ENCODE measurements around the gene MCEE.
"Not testable (repeated sequence)": the region's sequence is repeated elsewhere in the genome, so short reads cannot be mapped to it uniquely, and the experiment has no call there.

MCEE gene

DNA sequence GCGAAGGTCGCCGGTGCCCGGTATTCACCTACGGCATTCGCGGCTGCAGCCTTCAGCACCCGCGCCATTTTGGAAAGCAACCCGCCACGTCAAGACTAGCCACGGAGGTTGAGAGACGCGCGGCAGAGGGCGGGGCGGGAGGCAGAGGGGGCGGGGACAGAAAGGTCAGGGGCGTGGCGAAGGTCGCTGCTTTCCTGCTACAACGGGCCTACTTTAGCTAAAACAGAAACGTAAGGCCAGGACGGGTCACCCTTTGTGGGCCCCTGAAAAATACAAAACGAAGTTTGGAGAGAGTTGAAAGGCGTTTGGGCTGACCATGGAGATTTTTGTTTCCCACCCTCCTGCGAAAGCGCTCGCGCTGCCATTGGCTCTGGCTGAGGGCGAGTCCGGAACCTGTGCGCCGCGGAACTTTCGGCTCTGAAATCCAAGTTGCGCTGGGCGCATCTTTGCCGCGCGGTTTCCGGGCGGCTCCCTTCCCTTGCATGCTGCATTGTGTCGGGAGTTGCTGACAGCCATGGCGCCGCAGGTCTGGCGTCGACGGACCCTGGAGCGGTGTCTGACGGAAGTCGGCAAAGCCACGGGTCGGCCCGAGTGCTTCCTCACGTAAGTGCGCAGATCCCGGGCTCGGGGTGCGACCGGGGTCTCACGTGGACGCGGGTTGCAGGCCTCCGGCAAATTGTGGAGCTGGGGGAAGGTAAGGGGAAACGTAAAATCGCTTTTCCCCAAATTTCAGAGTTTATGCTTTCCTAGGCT lies at the start of gene MCEE, which contains the start of gene MPHOSPH10:
Gene MCEE (minus strand): TSS at position 78 of the 753 bp plus-strand sequence. CDS start 10 bp downstream, at position 68.
Gene MPHOSPH10 (plus strand): TSS at position 483 of the 753 bp plus-strand sequence. CDS start 32 bp downstream, at position 515.
- DNase-seq = peak; percentile 93

DNA sequence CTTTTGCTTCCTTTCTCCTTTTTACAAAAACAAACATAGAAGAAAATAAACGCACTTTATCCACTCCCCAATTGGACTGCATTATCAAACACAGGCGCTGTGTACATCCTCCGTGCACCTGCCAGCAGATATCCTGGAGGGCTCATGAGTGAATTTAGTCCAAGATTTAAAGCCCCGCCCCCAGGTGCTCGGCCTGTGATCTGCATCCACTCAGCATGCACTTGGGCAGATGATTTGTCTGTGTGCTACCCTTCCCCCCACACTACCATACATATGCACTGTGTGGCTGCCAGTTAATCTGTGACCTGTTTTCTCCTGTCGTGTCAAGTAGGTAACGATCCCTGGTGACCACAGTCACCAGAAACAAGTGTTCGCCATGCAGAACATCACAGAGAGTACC lies 48.8 kb upstream of the MCEE start:
- DNase-seq = not testable (repeated sequence)

DNA sequence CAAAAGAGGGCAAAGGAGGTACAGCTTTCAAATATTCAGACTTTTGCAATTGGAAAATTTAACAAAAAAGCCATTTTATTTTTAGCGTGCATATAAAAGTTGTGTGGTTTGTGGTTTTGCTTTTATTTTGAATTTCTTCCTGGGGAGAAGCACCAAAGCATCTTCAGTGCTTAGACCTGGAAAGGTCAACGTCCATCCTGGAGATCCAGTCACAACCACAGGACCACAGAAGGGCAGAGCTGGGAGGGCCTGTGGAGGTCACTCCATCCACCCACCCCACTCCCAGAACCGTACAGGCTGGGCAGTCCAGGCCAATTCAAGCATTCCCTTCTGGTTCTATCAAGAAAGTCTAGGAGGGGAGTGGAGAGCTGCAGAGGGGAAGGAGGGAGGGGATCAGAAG lies 44.2 kb upstream of the MCEE start:
- DNase-seq = no peak

DNA sequence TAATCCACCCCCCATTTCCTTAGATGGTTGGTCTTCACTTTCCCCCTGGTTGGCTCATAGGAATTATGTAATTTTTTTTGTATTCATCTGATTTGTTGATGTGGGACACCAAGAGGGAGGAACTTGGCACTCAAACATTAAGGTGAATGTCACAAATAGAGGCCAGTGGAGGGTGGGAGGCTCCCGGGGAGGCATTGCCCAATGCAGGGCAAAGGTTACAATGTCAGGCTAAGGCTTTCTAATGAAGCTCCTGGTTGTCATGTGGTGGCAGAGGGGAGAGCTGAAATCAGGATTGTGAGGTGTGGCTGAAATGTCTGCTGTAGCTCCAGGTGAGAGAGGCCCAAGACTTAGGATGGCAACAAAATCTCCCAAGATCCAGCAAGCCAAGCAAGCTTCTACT lies 43.1 kb upstream of the MCEE start:
- DNase-seq = no peak

DNA sequence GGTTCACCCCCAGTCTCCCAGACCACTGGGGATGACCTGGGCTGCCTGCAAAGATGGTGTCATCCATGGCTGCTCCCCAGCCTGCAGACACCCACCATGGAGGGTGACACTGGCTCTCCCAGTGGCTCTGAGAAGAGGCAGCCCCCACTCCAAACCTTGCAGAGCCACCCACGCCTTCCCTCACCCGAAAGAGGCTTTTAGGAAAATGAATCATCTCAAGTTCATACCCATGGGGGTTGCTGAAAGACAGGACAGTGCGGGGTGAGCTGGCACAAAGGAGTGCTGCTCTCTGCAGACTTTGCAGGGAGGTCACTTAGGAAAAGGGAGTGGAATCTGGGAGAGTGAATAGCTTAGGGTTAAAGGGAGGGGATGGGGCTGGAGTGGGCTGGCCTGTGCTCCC lies 36.8 kb upstream of the MCEE start:
- DNase-seq = no peak

DNA sequence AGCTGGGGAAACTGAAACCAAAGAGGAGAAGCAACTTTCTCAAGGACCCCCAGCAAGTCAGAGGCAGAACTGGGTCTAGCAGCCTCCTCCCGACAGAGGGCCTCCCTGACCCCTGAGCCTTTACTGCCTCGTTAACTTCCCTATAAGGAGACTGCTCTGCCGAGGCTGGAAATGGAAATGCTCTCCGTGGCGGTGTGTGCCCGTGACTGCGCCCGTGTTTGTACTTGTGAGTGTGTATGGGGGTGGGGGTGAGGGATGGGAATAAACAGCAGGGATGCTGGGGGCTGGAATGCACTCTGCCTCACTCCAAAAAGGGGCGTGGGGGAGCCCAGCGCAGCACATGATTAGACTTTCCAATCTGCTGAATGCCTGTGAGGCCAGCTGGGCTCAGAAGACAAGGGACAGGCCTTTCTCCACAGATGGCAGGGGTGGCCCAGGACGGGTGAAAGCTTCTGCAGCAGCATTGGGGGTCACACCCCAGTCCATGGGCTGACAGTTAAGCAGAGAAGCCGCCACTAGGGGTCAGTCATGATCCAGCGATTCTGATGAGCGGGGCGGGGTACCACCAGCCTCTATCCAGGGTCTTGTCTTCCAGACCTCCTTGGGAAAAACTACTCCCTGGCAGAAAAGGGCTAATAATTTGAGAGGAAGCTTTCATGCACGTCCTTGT lies 27.2 kb upstream of the MCEE start:
- peak; percentile 63 for DNase-seq

DNA sequence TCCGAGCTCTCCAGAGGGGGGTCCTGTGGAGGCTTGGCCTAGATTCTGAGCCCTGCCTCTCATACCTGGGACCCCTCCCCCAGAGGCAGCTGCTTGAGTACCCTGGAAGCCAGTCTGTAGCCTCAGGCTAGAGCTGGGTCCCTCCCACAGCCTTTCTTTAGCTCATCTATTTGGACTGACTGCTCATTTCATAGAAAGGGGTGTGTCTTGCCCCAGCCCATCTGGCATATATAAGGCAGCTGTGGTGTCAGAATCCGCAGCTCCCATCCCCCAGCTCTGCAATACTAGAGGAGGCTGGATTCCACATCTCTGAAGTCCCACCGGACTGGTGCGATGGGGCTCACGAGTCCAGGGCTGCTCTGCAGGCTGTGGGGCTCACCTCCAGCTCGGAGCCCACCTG lies 26.5 kb upstream of the MCEE start:
- DNase-seq = no peak

DNA sequence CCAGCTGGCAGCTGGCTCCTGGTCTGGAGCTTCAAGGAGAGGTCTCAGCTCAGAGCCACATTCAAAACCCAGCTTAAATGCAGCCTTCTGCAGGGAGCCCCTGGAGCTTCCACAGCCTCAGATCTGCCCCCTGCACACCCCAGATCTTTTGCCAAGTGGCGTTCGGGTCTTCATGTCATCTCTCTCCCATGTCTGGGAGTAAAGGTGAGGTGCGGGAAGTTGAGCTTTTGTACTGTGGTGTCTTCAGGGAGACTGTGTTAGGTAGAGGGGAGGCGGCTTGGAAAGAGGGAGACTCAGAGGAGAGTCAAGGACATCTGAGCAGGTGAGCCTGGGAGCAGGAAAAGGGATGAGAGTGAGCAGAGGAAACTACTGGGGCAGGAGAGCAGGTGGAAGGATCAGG lies 25.8 kb upstream of the MCEE start:
- DNase-seq = no peak

DNA sequence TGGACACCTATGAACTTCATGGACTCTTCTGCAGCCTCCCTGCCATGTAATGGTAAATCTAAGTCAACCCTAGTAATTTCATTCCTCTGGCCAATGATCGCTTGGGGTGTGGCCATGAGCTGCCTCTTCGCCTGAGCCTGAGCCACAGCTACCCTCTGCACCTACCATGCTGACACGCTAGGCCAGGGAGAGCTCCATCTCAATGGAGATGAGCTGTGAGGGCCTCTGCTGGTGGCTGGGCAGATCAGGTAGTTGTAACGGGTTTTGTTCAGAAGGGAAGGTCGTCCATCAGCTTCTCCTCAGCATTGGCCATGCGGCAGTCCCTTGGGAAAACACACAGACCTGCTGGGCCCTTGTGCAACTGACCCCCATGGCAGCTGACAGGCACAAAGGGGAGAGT lies 24.8 kb upstream of the MCEE start:
- peak; percentile 37 for DNase-seq

DNA sequence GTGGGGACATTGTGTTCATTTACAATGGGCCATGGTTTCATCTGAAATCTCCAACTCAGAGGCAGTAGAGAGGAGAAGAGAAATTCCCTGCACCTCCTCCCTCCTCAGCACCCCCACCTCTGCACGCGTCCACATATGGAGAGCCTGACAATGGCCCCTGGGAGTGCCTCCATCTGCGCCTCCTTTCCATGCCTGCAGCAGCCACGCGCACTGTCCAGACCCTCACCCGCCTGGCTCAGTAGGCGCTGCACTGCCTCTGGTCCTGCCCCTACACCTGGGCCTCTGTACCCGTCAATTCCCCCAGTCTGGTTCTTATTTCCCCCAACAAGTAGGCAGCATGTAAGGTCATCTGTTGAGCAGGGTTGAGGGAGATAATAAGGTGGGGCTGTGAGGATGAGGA lies 24.2 kb upstream of the MCEE start:
- no peak for DNase-seq

DNA sequence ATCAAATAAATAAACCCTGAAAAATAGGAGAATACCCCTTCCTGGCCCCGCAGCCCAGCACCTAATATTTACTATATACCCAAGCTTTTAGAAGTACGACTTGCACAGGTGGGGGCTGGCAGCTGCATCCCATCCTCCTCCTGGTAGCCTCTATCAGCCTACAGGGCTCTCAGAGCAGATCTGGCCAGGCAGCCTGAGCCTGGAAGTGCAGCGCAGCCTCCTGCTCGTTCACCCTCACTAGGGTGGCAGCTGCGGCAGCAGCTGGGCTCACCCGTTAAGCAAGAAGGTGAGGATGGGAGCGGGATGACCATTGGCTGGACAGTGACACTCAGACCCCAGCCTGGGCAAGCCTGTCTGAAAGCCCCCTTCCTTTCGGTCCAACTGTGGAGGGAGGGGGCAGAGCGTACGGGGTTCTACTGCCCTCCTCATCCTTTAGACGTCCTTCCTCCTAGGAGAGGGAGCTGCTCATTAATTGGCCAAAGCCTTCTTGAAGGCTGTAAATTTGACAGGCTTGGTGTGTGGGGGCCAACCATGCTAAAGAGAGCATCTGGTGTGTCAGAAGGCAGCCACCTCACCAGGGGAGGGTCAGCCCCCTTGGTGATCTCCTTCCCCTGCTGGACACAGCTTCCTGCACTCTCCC lies 23.7 kb upstream of the MCEE start:
- no peak for DNase-seq

DNA sequence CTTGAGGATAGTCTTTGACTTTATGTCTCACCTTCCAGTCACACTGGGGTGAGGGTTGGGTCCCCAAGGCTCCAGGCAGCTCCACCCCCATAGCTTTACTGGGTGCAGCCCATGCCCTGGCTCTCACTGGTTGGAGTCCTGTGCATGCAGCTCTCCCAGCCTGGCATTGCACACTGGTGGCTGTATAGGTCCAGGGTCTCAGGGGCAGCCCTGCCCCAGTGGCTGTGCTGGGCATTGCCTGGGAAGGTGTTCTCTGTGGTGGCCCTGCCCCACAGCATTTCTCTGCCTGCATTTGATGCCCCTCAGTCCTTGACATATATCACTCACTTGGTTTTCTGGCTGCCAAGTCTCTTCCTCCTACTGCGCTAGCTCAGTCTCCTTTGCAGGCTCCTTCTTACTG lies 21.6 kb upstream of the MCEE start:
- no peak for DNase-seq

DNA sequence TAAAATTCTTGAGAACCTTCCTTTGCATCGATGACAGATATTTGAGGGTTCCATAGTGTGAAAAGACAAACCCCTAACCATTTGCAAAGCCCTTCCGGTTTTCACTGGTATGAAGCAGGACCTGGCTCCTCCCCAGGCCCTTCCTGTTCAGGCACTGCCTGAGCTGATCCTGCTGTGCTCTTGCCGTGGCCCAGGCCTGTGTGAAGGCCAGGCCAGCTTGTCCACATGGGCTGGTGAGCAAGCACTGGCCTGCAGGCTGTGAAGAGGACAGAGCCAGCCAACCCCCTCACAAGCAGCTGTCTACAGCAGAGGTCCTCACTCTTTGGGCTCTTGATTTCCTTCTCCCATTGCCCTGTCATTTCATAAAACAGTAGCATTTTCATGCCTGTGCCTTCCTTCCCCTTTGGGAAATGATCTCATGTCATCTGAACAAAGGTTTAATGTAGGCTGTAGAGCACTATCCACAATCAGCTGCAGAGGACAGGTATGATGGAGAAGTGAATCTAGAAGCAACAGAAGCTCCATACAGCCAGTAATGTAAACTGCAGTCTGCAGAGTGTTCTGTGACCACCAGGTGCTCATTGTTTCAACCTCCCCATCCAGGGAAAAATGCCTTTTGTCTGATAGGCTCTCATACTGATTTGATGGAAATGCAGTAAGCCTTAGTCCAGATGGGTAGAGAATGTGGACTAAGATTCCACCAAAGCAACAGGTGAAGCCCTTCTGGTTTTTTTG lies 20.2 kb upstream of the MCEE start:
- no peak for DNase-seq

DNA sequence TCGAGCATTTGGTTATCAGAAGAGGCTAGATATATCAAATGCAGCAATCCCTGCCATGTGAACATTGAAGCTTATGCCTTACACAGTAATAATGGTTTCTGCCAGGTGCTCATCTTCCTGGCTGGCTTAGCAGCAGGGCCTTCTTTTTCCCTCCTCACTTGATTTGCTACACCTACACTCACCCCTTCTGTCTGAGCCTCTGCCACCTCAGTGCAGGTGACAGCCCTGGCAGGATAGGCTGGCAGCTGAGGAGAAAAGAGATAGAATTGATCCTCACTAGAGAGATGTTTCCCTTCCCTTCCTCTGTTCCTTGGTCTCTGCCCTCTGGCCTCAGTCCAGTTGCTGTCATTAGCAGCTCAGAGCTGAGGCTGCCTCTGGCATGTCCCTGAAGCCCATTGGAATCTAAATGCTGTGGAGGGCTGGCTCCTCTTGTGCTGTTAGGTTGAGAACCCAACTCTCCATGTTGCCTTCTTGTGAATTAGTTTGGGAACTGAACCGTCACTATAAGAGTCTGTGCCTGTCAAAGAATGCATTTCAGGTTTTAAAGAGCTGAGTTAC lies 18.6 kb upstream of the MCEE start:
- no peak for DNase-seq

DNA sequence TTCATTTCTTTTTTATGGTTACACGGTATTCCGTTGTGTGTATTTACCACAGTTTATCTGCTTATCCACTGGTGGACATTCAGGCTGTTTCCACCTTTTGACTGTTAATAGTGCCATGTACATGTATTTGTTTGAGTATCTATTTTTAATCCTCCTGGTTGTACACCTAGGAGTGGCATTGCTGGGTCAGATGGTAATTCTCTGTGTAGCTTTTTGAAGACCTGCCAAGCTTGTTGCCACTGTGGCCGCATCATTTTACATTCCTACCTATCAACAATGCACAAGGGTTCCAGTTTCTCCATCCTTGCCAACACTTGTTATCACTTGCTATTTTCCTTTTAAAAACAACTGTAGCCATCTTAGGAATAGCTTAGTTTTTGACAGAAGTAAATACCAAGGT lies 13.8 kb upstream of the MCEE start:
- DNase-seq = no peak

DNA sequence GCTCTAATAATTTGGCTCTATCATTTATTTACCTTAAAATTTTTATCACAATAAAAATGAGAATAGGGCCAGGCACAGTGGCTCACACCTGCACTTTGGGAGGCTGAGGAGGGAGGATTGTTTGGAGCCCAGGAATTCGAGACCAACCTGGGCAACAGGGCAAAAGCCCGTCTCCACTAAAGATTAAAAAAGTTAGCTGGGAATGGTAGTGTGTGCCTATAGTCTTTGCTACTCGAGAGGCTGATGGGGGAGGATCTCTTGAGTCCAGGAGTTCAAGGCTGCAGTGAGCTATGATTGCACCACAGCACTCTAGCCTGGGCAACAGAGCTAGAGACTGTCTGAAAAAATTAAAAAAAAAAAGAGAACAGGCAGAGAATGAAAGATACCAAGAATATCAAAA lies 6.1 kb upstream of the MCEE start:
- DNase-seq = no peak

DNA sequence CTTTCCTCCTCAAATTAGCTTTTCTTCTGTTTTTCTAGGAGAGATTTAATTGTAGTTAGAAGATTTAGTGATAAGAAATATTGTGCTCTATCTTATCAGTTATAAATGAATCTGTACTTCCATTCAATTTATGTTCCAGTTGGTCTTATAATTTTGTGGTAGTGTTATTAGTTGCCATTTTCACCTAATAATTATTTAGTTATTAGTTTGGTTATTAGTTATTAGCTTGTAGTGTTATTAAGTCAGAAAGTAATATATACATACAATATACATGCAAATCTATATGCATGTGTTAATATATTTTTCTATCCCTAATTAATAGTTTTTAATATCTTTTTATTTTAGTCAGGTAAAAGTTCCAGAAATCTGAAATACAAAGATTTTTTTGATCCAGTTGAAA lies 3.6 kb upstream of the MCEE start:
- no peak for DNase-seq

DNA sequence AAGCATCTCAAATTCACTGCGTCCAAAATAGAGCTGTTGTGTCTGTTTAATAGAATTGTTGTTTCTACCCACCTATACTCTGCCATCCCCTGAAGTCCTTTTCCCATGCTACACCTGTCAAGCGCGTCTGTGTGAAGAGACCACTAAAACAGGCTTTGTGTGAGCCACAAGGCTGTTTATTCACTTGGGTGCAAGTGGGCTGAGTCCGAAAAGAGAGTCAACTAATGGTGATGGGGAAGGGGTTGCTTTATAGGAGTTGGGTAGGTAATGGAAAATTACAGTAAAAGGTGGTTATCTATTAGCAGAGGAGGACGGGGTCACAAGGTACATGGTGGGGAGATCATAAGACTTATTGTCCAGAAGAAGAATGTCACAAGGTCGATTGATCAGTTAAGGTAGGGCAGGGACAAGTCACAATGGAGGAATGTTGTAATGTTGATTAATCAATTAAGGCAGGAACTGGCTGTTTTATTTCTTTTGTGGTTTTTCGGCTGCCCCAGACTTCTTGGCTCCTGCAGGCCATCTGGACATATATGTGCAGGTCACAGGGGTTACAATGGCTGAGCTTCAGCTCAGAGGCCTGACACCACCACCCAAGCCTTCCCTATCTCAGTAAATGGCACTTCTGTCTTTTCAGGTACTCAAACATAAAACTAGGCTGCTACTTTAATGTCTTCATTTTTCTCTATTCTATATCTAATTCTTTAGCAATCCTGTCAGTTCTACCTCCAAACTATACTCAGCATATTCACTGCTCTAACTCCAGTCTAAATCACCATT lies 1.5 kb upstream of the MCEE start:
- not testable (repeated sequence) for DNase-seq

DNA sequence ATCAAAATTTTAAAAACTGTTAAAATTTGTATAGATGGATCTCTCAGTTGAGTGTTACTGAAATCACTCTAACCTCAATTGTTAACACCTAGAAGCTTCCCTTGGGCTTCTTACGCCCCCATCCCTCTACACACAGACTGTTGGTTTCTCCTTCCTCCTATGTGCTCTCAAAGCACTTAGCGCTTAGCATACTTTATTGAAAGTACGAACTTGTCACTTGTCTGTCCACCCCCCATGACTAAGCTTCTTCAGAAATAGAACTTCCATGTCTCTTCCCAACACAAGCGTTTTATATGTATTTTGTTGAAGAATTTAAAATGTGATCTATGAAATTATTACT lies 846 bp upstream of the MCEE start:
- DNase-seq = peak; percentile 36

DNA sequence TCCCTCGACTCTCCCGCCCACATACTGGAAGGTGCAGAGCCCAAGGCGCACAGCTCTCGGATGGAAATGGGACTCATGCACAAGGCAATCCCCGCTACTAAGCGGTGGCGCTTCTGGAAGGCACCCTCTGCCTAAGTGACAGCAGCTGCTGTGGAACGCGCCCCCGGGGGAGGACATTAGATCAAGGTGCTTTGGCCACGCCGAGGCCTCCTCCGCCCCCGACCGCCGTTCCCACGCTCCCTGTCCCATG lies 202 bp downstream of the MCEE start:
- no peak for DNase-seq

DNA sequence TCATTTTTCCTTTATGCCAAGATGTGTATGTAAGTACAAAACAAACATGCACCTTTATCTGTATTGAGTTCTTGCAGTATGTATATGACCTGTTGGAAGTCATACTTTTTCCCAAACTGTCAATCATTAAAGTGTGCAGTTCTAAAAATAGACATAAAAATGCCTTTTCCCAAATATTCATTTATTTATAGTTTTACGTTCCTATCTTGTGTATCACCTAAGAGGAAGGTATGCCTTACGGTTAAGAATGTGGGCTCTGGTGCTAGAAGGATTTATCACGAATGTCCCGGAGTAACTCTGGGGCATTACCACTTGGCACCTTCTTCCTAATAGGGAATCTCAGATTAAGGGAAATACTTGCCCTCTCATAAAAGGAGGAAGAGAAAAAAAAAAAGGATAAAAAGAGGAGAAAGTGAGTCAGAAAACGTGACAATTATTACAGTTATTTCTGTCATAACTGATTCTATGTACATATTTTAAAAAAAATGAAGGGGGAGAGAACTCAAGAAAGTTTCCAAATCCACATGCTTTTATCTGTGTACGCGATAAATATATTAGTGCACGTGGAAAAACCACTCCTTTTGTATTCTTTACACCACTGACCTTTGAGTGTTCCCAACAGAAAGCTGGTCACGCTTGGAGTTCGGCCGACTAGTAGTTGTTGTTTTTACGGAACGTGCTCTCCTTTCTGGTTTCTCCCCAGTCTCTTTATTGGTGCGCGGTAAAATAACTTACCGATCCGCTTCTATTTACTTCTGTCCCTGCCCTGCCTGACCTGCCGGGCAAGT lies 721 bp downstream of the MCEE start:
- DNase-seq = no peak

DNA sequence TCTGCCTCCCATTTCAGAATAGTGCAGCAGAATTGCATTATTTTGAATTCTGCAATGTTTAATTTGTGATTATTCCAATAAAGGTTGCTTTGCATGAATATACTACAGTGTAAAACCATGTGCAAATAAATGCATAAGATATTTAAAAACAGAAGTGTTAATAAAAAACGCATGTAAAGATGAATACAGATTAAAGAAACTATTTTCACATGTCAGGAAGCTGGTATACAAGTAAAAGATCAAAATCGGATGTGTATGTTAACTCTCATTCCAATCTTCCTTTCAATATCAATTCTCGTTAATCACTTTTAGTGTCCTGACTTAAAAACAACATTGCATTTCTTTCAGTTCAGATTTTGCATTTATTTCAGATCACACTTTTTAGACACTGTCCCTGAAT lies 3.1 kb downstream of the MCEE start:
- no peak for DNase-seq

All from activated CD4-positive, alpha-beta T cell treated with anti-CD3 and anti-CD28 coated beads, Interleukin-2, Interleukin-6, amounts not matched to agents 100 ng/mL and 50 ng/mL, durations not matched to agents 16 hours and 8 hours (primary cell).